GM12878 (cell line): ENCODE measurements around the gene MARCHF6. TPM values are rescaled to one million over a fixed set of nuclear protein-coding genes. Genes with fewer than 3 reads are reported as not detected.

Source experiments
- ATAC-seq: fragments of 200-7000 bp; cut with Tn5 transposase; 3 replicates; pipeline ENCODE4 v1.9.1; 2020; ENCODE audit warnings: mild to moderate bottlenecking, moderate library complexity
- BruUV-seq: library from RNA; stranded (reverse); fragments of 400-500 nt; replicated peaks from 2 replicates; lab custom pipeline; 2021; lab: Mats Ljungman, UMichigan
- CTCF ChIA-PET: fragments of 300-600 bp; sonication (Branson Sonifier 250); formaldehyde crosslinking; extraction: SDS; loops from one replicate; lab custom pipeline; 2021; ENCODE audit warnings: inconsistent platforms; lab: Yijun Ruan, JAX
- POLR2A ChIA-PET: fragments of 350-600 bp; formaldehyde crosslinking; extraction: SDS; loops from one replicate; lab custom pipeline; 2021; ENCODE audit warnings: inconsistent platforms; lab: Charles Lee
- RAD21 ChIA-PET: fragments of 300-600 bp; sonication (Branson Sonifier 250); formaldehyde crosslinking; loops from one replicate; lab custom pipeline; 2023; ENCODE audit warnings: antibody characterized with exemption; ENCODE audit not compliant: unreplicated experiment; lab: Charles Lee
- SMC1A ChIA-PET: fragments of 300-600 bp; sonication (Branson Sonifier 250); formaldehyde crosslinking; loops from one replicate; lab custom pipeline; 2023; ENCODE audit not compliant: unreplicated experiment, uncharacterized antibody; lab: Charles Lee
- DNase-seq: peaks from one replicate; pipeline ENCODE4 v3.0.0-alpha.2; 2011; ENCODE audit warnings: low read depth, low spot score
- FAIRE-seq: peaks from 3 replicates; lab custom pipeline; 2011; peaks lifted over from hg19 to GRCh38; lab: Jason Lieb, UNC
- H2AFZ ChIP-seq: 2 replicates; pipeline ENCODE4 v1.6.0; 2011; ENCODE audit warnings: low read depth, low read length, control low read depth; ENCODE audit not compliant: control insufficient read depth
- H3K27ac ChIP-seq: 2 replicates; pipeline ENCODE4 v1.5.1; 2011; ENCODE audit warnings: control low read depth; ENCODE audit not compliant: control insufficient read depth, insufficient read depth
- H3K27me3 ChIP-seq, 2 experiments: replicated peaks in 1 of 2; 2 replicates each; pipeline versions ENCODE4 v1.6.0 to v1.6.1; 2011; ENCODE audit warnings: low read length in 1 of 2; ENCODE audit not compliant: control insufficient read depth in 2 of 2, insufficient read depth in 2 of 2
- H3K36me3 ChIP-seq, 2 experiments: 2 replicates each; pipeline ENCODE4 v1.5.1; 2011; ENCODE audit warnings: low read length in 1 of 2; ENCODE audit not compliant: control insufficient read depth in 2 of 2, insufficient read depth in 2 of 2
- H3K4me1 ChIP-seq: 2 replicates; pipeline ENCODE4 v1.6.1; 2011; ENCODE audit warnings: mild to moderate bottlenecking, low read length, moderate library complexity, mixed read lengths; ENCODE audit not compliant: control insufficient read depth, insufficient read depth
- H3K4me2 ChIP-seq: 2 replicates; pipeline ENCODE4 v1.6.0; 2011; ENCODE audit warnings: control low read depth; ENCODE audit not compliant: control insufficient read depth, insufficient read depth
- H3K4me3 ChIP-seq: fragments of 200-600 bp; sonication (generic); 2 replicates; pipeline ENCODE4 v1.5.1; 2016
- H3K79me2 ChIP-seq: 2 replicates; pipeline ENCODE4 v1.6.0; 2011; ENCODE audit warnings: low read length; ENCODE audit not compliant: control insufficient read depth, insufficient read depth
- H3K9ac ChIP-seq: 2 replicates; pipeline ENCODE4 v1.8.0; 2011; ENCODE audit warnings: low read length, control low read depth, mixed read lengths; ENCODE audit not compliant: control insufficient read depth, insufficient read depth
- H3K9me3 ChIP-seq: replicated peaks from 3 replicates; pipeline ENCODE4 v1.5.1; 2011; ENCODE audit warnings: mild to moderate bottlenecking, low read length; ENCODE audit not compliant: control insufficient read depth, insufficient read depth
- H4K20me1 ChIP-seq: 2 replicates; pipeline ENCODE4 v1.6.0; 2011; ENCODE audit not compliant: control insufficient read depth, insufficient read depth
- ASH2L ChIP-seq: fragments of 300-600, 200-600 bp; sonication (generic); IDR thresholded peaks from 2 replicates; pipeline ENCODE4 v1.6.1; 2017; ENCODE audit warnings: low read depth, mild to moderate bottlenecking, borderline replicate concordance
- CBX5 ChIP-seq: sonication (generic); IDR thresholded peaks from 2 replicates; pipeline ENCODE4 v1.6.1; 2016; ENCODE audit warnings: low read depth, moderate library complexity, mild to moderate bottlenecking, inconsistent platforms
- EP300 ChIP-seq, 2 experiments: fragments of 150-350 bp in 1 of 2; IDR thresholded peaks; 2 replicates each; pipeline ENCODE4 v1.6.1; 2011 to 2012; ENCODE audit warnings: low read depth in 2 of 2, low read length in 2 of 2, borderline replicate concordance in 1 of 2, improper control_type of control experiment in 1 of 2, inconsistent platforms in 1 of 2; ENCODE audit not compliant: control insufficient read depth in 1 of 2
- FOS ChIP-seq: IDR thresholded peaks from 3 replicates; pipeline ENCODE4 v1.6.1; 2011; ENCODE audit warnings: borderline replicate concordance; ENCODE audit not compliant: insufficient read length; ENCODE audit errors: extremely low read depth
- MYC ChIP-seq: IDR thresholded peaks from 2 replicates; pipeline ENCODE4 v1.6.1; 2011; ENCODE audit warnings: mild to moderate bottlenecking, low read length, moderate library complexity, inconsistent platforms; ENCODE audit not compliant: insufficient read depth, insufficient replicate concordance, insufficient read length, severe bottlenecking
- NFYB ChIP-seq: IDR thresholded peaks from 2 replicates; pipeline ENCODE4 v1.6.1; 2011; ENCODE audit warnings: low read depth, mild to moderate bottlenecking, low read length, improper control_type of control experiment, moderate library complexity; ENCODE audit not compliant: insufficient read depth
- NR2C2 ChIP-seq: IDR thresholded peaks from 2 replicates; pipeline ENCODE4 v1.6.1; 2011; ENCODE audit warnings: borderline replicate concordance, low read depth; ENCODE audit not compliant: control insufficient read depth, insufficient read length
- NRF1 ChIP-seq: conservative IDR thresholded peaks from 2 replicates; pipeline ENCODE4 v1.6.1; 2011; ENCODE audit warnings: mild to moderate bottlenecking, low read depth, low read length, improper control_type of control experiment
- POLR2AphosphoS5 ChIP-seq: IDR thresholded peaks from 2 replicates; pipeline ENCODE4 v1.6.1; 2011; ENCODE audit warnings: mild to moderate bottlenecking, low read length, inconsistent platforms
- SMAD1 ChIP-seq: fragments of 450-650 bp; IDR thresholded peaks from 2 replicates; pipeline ENCODE4 v1.6.1; 2018; ENCODE audit warnings: mild to moderate bottlenecking, low read depth; ENCODE audit not compliant: partially characterized antibody
- SP1 ChIP-seq: IDR thresholded peaks from one replicate; pipeline ENCODE4 v1.6.1; 2011; ENCODE audit warnings: low read depth, low read length
- TBL1XR1 ChIP-seq: IDR thresholded peaks from 2 replicates; pipeline ENCODE4 v1.6.1; 2012; ENCODE audit warnings: low read depth, low read length, improper control_type of control experiment
- TCF3 ChIP-seq: IDR thresholded peaks from 2 replicates; pipeline ENCODE4 v1.6.1; 2012; ENCODE audit warnings: low read depth, mild to moderate bottlenecking, low read length, borderline replicate concordance; ENCODE audit not compliant: insufficient read depth
- USF1 ChIP-seq: IDR thresholded peaks from 2 replicates; pipeline ENCODE4 v1.6.1; 2011; ENCODE audit warnings: borderline replicate concordance, low read depth, mild to moderate bottlenecking, moderate library complexity, mixed read lengths, low read length; ENCODE audit not compliant: insufficient read depth; ENCODE audit errors: extremely low read length
- ZBTB40 ChIP-seq: fragments of 450-650 bp; IDR thresholded peaks from 2 replicates; pipeline ENCODE4 v1.6.1; 2016; ENCODE audit warnings: mild to moderate bottlenecking, moderate library complexity, borderline replicate concordance
- ZNF384 ChIP-seq: IDR thresholded peaks from 2 replicates; pipeline ENCODE4 v1.6.1; 2012; ENCODE audit warnings: low read depth, mild to moderate bottlenecking, low read length, improper control_type of control experiment, borderline replicate concordance
- WGBS: methylation state at CpG from one replicate; pipeline ENCODE4 v1.1.6; 2016; ENCODE audit warnings: low lambda C conversion rate; ENCODE audit not compliant: insufficient replicate concordance, insufficient coverage; ENCODE audit errors: missing lambda C conversion rate; 5-methylcytosine and 5-hydroxymethylcytosine counted together
- in situ Hi-C: fragments of 300-500 bp; cut with MboI; formaldehyde crosslinking; loops from 9 replicates; pipeline ENCODE4 v1.14.3; 2018; ENCODE audit warnings: mixed read lengths
- intact Hi-C: fragments of 100-400 bp; cut with micrococcal nuclease; formaldehyde crosslinking; loops from one replicate; pipeline ENCODE4 v1.14.2; 2022; ENCODE audit not compliant: unreplicated experiment
- polyA plus RNA-seq, 11 experiments: library from polyadenylated mRNA; depleted of rRNA in 4 of 11; unstranded in 6 of 11; stranded (reverse) in 5 of 11; fragments of >200 nt; fragmentation: Nextera tagmentation in 4 of 11; fragmentation: Illumina TruSeq in 1 of 11; extraction: Ambion mirVana in 4 of 11; extraction: Trizol in 1 of 11; gene quantifications; 1 replicate in 1 of 11; 2 replicates in 10 of 11; pipeline versions ENCODE4 v1.2.1 to v1.2.3, GENCODE V29; 2011 to 2016; ENCODE audit warnings: inconsistent platforms in 2 of 11, missing spikeins in 2 of 11, low read depth in 1 of 11
- total RNA-seq, 4 experiments: library from RNA; depleted of rRNA in 3 of 4; stranded (reverse); fragments of >200 nt in 3 of 4; fragmentation: Illumina TruSeq in 1 of 4; extraction: Trizol in 1 of 4; gene quantifications; 2 replicates each; pipeline versions ENCODE4 v1.2.1 to v1.2.3, GENCODE V29; 2013 to 2021

MARCHF6 gene
- total and polyA plus RNA-seq, 10 of the 15 experiments (the other 5 are each of a cell fraction or from before 2014, with no cell fraction given), result 39.1 to 172 (median 61.0) TPM

- ChIA-PET RAD21 (no interaction called here), CTCF (no interaction called here), SMC1A (no interaction called here), POLR2A (no interaction called here)
- TF ChIP-seq NFYB (no peak), SMAD1 (no peak), MYC (no peak), EP300 (IDR thresholded peaks at IDR 0.05; ENCODE audit: borderline replicate concordance in 1 of 2, control insufficient read depth in 1 of 2, low read depth in 2 of 2, low read length in 2 of 2) (no peak), ZBTB40 (no peak), TCF3 (no peak), ZNF384 (no peak), CBX5 (no peak), NRF1 (no peak), SP1 (no peak), NR2C2 (no peak), TBL1XR1 (no peak), USF1 (no peak), ASH2L (no peak), FOS (no peak), POLR2AphosphoS5 (no peak)
- Histone ChIP-seq H3K4me1 (no peaks in the 10 kb centered on the region), H3K9ac (no peak overlapping the region), H3K36me3 (no peaks in the 10 kb centered on the region), H3K79me2 (no peaks in the 10 kb centered on the region), H4K20me1 (no peaks in the 10 kb centered on the region), H2AFZ (no peak overlapping the region), H3K9me3 (no peaks in the 10 kb centered on the region), H3K4me3 (no peak overlapping the region), H3K27ac (no peak overlapping the region), H3K27me3 (peaks cover 0 to under 1% of the 10 kb centered on the region in 2 experiments; a peak in 2 of 4 replicates), H3K4me2 (no peak overlapping the region)
- intact Hi-C loops (no loop called here), in situ Hi-C loops (no loop called here)
- ATAC-seq, result no peak
- no peak for FAIRE-seq
- DNase-seq, result no peak
- no TSS peak for BruUV-seq
- 89% methylated on average over 2 of the region's 2 CpGs for WGBS
Measured at GRCh38 chr5:10338686-10339057, 14.8 kb upstream of the MARCHF6 start.
